Measurements from ENCODE around the gene SPATS2L. TPM values are rescaled to one million over a fixed set of nuclear protein-coding genes. Genes with fewer than 3 reads are reported as not detected.

The SPATS2L gene
- total RNA-seq, 4 donors from 2014 or later, result 60.7 to 81.3 (median 61.3) TPM

DNA sequence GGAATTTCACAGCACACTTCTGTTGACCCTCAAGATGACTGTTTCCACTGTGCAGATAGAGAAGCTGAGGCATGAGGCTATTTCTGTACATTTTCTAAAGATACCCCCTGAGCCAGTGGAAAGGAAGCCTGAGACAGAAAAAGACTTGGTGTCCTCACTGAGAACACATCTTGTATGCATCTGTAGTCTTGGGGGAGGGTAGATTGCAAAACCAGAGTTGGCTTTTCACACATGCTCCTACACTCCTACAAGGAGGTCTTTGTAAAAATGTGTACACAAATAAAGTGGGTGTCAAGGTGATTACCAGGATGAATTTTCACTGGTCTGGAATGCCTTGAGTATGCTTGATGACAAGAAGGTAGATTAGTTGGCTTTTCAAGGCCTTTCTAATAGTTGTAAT lies 105.3 kb downstream of the SPATS2L start:
- H3K4me3 ChIP-seq (ENCODE audit: low read depth, poor library complexity, severe bottlenecking), result no peak overlapping the region
- intact Hi-C loops (cut with DNase I; ENCODE audit: low total_unique reads), result no loop called here
- TF ChIP-seq, protein P1, sequence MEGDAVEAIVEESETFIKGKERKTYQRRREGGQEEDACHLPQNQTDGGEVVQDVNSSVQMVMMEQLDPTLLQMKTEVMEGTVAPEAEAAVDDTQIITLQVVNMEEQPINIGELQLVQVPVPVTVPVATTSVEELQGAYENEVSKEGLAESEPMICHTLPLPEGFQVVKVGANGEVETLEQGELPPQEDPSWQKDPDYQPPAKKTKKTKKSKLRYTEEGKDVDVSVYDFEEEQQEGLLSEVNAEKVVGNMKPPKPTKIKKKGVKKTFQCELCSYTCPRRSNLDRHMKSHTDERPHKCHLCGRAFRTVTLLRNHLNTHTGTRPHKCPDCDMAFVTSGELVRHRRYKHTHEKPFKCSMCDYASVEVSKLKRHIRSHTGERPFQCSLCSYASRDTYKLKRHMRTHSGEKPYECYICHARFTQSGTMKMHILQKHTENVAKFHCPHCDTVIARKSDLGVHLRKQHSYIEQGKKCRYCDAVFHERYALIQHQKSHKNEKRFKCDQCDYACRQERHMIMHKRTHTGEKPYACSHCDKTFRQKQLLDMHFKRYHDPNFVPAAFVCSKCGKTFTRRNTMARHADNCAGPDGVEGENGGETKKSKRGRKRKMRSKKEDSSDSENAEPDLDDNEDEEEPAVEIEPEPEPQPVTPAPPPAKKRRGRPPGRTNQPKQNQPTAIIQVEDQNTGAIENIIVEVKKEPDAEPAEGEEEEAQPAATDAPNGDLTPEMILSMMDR (IDR thresholded peaks at IDR 0.05), result no peak
- TF ChIP-seq POLR2A (IDR thresholded peaks at IDR 0.05), result no peak
- DNase-seq (ENCODE audit: low spot score in 2 of 2), result no peak

DNA sequence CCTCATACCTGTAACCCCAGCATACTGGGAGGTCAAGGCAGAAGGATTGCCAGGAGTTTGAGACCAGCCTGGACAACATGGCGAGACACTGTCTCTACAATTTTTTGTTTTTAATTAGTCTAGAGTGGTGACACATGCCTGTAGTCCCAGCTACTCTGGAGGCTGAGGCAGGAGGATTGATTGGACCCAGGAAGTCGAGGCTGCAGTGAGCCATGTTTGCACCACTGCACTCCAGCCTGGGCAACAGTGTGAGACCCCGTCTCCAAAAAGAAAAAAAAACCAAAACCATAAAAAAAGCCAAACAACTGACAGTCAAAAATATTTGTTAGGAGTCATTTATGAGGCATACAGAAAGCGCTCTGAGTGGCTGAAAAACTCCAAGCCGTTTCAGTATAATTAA lies 107.9 kb downstream of the SPATS2L start:
- intact Hi-C loops (cut with DNase I; ENCODE audit: low total_unique reads), result no loop called here
- H3K4me3 ChIP-seq (ENCODE audit: low read depth, poor library complexity, severe bottlenecking), result no peak overlapping the region
- TF ChIP-seq, protein P1 (IDR thresholded peaks at IDR 0.05), result no peak
- TF ChIP-seq POLR2A (IDR thresholded peaks at IDR 0.05), result no peak
- 95 to 96% methylated on average over 5 of the region's 5 CpGs for WGBS, 2 donors
- DNase-seq (ENCODE audit: low spot score in 2 of 2), result no peak

DNA sequence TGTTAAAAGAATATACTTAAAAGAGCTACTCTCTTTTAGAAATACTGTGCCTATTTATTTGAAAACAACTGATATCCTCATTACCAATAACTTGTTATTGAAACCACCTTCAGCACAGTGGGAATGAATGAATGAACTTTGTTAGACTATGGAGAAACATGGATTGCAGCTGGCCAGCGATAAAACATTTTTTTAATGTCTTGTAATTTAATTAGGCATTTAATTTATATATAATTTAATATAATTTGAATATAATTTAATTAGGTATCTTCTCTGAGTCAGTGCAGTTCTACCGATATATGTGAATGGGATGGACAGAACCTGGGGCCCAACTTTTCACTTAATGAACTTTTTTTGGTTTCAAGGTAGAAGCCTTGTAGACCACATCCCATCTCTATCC lies 109.0 kb downstream of the SPATS2L start:
- no peak for DNase-seq (ENCODE audit: low spot score in 2 of 2)
- H3K4me3 ChIP-seq (ENCODE audit: low read depth, poor library complexity, severe bottlenecking), result no peak overlapping the region
- TF ChIP-seq POLR2A (IDR thresholded peaks at IDR 0.05), result no peak
- TF ChIP-seq, protein P1 (IDR thresholded peaks at IDR 0.05), result no peak
- WGBS, 2 donors, result 98% methylated on average over 2 of the region's 2 CpGs
- intact Hi-C loops (cut with DNase I; ENCODE audit: low total_unique reads), result no loop called here

DNA sequence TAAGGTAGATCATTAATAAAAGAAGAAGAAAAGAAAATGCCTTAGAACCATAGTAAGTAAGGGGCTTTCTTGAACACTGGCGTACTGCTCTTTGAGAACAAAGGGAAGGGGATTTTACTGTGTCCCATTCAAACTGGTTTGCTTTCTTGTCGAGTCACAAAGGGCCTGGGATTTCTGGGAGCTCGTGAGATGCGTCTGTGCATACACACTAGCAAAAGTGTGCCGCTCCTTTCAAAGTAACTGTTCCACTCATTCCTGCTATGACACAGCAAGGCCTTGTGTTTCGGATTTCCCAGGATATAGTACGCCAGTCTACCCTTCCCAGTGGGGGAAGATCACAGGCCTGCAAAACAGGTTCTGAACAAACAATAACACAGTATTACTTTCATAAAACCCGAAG lies 110.4 kb downstream of the SPATS2L start:
- H3K4me3 ChIP-seq (ENCODE audit: low read depth, poor library complexity, severe bottlenecking), result no peak overlapping the region
- intact Hi-C loops (cut with DNase I; ENCODE audit: low total_unique reads), result no loop called here
- TF ChIP-seq POLR2A (IDR thresholded peaks at IDR 0.05), result no peak
- TF ChIP-seq, protein P1 (IDR thresholded peaks at IDR 0.05), result no peak
- 84% methylated on average over 8 of the region's 8 CpGs for WGBS, 2 donors
- no peak for DNase-seq (ENCODE audit: low spot score in 2 of 2)

DNA sequence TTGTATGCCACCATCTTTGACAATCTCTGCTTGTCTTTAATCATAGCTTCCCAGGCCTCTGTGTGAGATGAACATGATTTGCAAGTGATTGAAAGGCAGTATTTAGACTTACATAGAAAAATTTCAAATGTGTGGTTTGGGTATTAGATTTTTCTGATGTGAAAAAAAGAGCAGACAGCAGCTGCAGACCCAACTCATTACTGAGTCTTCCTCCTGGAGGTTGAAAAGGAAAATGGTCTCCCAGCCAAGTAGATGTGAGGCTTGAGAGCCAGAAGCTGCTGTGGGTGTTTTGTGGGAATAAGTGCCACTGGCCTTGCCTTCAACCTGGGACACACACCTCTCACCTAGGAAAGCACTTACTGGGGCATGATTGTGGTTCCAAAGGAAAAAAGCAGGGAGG lies 110.9 kb downstream of the SPATS2L start:
- DNase-seq (ENCODE audit: low spot score in 2 of 2), result no peak

DNA sequence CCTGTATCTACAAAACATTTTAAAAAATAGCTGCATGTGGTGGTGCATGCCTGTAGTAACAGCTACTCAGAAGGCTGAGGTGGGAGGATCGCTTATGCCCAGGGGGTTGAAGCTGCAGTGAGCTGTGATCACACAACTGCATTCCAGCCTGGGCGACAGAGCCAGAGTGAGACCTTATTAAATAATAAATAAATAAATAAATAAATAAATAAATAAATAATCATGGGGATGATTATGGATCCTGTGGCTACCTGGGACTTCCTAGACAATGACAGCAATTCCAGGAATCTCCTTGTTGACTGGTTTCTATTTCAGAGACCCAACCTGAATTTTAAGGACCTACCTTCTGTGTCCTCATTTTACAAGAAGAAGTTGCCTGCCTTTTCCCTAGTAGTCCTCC lies 111.9 kb downstream of the SPATS2L start:
- TF ChIP-seq, protein P1 (IDR thresholded peaks at IDR 0.05), result no peak
- TF ChIP-seq POLR2A (IDR thresholded peaks at IDR 0.05), result no peak
- no peak for DNase-seq (ENCODE audit: low spot score in 2 of 2)
- intact Hi-C loops (cut with DNase I; ENCODE audit: low total_unique reads), result no loop called here
- no peak overlapping the region for H3K4me3 ChIP-seq (ENCODE audit: low read depth, poor library complexity, severe bottlenecking)
- WGBS, 2 donors, result 92 to 97% methylated on average over 2 of the region's 2 CpGs

More for the DNA sequence above, 110.9 kb downstream of the SPATS2L start:
- no peak overlapping the region for H3K4me3 ChIP-seq (ENCODE audit: low read depth, poor library complexity, severe bottlenecking)
- intact Hi-C loops (cut with DNase I; ENCODE audit: low total_unique reads), result no loop called here
- TF ChIP-seq POLR2A (IDR thresholded peaks at IDR 0.05), result no peak
- TF ChIP-seq, protein P1 (IDR thresholded peaks at IDR 0.05), result no peak

All from lower leg skin (tissue), 4 donors.